Colon (tissue), 2 donors: Measurements from ENCODE around the gene ZNF14.
"Not testable (repeated sequence)": the region's sequence is repeated elsewhere in the genome, so short reads cannot be mapped to it uniquely, and the experiment has no call there.

ENCODE experiments used
- FAIRE-seq: peaks from 2 replicates; lab custom pipeline; 2012; peaks lifted over from hg19 to GRCh38; lab: Jason Lieb, UNC
- donor health status: control.
- donor health status: control.

The ZNF14 gene

DNA sequence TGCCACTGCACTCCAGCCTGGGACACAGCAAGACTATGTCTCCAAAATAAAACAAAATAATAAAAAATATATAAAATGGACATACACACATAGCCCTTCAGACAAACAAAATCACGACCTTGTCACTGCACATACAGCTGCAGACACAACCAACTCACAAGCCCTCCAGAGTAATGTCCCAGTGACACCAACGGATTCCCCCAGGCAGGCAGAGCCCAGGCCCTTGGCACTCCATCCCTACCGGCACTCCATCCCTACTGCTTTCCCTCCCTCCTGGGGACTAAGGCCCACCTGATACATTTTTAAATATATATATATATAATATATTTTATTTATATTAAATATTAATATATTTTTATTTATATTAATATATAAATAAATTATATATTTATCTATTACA lies 45.8 kb downstream of the ZNF14 start:
- no peak for FAIRE-seq

DNA sequence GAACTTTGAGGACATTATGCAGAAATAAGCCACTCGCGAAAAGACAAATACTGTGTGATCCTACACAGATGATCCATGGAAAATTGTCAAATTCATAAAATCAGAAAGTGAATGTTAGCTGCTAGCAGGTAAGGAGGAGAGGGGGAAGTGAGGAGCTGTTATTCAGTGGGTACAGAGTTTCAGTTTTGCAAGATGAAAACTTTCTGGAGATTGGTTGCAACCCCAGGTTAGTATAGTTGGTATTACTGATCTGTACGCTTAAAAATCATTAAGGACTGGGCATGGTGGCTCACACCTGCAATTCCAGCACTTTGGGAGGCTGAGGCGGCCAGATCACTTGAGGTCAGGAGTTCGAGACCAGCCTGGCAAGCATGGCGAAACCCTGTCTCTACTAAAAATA lies 46.3 kb downstream of the ZNF14 start:
- FAIRE-seq = no peak

DNA sequence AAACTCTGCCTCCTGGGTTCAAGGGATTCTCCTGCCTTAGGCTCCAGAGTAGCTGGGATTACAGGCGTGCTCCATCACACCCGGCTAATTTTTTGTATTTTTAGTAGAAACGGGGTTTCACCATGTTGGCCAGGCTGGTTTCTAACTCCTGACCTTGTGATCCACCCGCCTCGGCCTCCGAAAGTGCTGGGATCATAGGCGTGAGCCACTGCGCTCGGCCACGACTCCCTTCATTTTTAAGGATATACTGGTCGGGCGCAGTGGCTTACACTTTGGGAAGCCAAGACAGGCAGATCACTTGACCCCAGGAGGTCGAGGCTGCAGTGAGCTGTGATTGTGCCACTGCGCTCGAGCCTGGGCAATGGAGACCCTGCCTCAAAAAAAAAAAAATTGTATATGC lies 46.8 kb downstream of the ZNF14 start:
- not testable (repeated sequence) for FAIRE-seq

DNA sequence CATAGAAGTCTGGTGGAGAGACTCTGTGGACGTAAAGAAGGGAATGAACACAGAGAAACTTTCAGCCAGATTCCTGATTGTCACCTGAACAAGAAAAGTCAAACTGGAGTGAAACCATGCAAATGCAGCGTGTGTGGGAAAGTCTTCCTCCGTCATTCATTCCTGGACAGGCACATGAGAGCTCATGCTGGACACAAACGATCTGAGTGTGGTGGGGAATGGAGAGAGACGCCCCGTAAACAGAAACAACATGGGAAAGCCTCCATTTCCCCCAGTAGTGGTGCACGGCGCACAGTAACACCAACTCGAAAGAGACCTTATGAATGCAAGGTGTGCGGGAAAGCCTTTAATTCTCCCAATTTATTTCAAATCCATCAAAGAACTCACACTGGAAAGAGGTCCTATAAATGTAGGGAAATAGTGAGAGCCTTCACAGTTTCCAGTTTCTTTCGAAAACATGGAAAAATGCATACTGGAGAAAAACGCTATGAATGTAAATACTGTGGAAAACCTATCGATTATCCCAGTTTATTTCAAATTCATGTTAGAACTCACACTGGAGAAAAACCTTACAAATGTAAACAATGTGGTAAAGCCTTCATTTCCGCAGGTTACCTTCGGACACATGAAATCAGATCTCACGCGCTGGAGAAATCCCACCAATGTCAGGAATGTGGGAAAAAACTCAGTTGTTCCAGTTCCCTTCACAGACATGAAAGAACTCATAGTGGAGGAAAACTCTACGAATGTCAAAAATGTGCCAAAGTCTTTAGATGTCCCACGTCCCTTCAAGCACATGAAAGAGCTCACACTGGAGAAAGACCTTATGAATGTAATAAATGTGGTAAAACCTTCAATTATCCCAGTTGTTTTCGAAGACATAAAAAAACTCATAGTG lies 53.5 kb downstream of the ZNF14 start:
- FAIRE-seq = no peak

DNA sequence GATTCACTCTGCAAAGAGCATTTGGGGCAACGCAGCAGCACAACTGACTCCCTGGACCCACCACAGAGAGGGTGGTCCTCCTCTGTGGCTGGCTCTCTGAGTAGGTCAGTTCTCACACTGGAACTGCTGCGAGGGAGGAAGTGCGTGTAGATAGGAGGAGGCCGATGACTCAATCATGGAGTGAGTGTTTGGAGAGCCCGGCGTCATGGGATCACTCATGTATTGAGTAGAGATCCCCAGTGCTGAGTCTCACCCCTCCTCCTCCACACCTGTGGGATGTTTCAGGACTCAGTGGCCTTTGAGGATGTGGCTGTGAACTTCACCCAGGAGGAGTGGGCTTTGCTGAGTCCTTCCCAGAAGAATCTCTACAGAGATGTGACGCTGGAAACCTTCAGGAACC lies 55.3 kb downstream of the ZNF14 start:
- FAIRE-seq = no peak

DNA sequence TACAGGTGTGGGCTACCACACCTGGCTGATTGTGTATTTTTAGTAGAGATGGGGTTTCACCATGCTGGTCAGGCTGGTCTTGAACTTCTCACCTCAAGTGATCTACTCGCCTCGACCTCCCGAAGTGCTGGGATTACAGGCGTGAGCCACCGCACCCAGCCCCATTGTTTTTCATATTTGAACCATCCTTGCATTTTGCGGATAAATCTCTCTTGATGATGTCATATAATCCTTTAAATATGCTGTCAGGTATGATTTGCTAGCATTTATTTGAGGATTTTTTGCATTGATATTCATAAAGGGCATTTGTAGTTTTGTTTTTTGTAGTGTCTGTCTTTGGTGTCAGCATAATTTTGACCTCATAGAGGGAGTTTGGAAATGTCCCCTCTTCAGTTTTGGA lies 58.6 kb downstream of the ZNF14 start:
- no peak for FAIRE-seq

DNA sequence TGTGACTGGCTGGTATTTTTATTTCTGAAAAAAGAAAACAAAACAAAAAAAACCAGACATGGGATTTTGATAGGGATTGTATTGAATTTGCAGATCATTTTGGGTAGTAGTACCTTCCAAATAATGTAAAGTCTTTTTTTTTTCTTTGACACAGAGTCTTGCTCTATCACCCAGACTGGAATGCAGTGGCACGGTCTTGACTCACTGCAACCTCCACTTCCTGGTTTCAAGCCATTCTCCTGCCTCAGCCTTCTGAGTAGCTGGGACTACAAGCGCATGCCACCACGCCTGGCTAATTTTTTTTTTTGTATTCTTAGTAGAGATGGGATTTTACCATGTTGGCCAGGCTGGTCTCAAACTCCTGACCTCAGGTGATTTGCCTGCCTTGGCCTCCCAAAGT lies 60.1 kb downstream of the ZNF14 start:
- FAIRE-seq = no peak

DNA sequence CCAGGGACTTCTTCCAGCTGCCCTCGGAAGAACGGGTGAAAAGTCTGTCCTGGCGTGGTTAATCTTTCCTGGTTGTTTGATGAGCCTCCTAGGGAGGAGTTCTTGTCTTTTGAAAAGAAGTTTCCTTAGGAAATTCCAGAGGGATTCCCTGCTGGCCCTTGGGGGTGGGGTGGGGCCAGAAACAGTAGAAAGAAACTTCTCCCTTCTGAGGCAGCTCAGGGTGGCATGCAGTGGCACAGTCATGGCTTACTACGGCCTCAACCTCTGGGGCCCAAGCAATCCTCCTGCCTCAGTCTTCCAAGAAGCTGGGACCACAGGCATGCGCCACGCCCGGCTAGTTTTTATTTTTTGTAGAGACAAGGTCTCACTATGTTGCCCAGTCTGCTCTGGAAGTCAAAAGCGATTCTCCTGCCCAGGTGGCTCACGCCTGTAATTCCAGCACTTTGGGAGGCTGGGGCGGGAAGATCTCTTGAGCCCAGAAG lies 62.8 kb downstream of the ZNF14 start:
- no peak for FAIRE-seq

DNA sequence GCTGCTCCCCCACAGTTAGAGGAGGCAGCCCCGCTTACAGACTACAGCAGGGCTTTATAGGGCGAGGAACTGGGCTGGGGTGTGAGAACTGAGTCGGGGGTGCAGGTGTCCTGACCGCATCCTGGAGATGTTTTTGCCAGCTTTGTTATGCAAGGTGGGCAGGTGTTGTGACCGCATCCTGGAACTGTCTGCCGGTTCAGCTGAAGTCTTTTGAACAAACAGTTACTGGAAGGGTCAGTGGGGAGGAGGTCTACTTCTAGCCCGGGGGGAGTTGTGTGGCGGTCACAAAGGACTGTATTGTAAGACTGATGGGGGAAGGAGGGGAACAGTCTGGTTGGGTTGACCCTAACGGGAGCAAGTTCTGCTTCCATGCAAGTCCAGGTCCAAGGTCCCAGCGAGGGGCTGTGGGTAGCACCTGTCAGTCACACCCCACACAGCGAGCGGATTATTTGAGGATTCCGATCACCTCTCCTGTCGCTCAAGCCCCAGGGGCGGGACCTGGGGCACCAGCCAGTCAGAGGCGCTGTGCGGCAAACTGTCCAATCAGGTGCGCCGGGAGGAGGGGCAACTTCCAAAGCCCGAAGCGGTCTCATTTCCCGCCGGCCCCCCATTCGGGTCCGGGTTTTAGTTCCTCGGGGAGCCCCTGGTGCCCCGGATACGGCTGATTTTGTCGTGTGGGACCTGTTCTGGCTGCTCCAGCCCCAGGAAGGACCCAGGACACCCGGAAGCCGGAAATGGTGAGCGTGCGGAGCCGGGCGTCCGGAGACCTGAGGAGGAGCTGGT lies 64.5 kb downstream of the ZNF14 start, which contains the start of gene ZNF101:
Gene ZNF101, plus strand, starts transcription at position 610 of the 783 bp plus-strand sequence. Its CDS starts 125 bp downstream, at position 735.
- FAIRE-seq = no peak

DNA sequence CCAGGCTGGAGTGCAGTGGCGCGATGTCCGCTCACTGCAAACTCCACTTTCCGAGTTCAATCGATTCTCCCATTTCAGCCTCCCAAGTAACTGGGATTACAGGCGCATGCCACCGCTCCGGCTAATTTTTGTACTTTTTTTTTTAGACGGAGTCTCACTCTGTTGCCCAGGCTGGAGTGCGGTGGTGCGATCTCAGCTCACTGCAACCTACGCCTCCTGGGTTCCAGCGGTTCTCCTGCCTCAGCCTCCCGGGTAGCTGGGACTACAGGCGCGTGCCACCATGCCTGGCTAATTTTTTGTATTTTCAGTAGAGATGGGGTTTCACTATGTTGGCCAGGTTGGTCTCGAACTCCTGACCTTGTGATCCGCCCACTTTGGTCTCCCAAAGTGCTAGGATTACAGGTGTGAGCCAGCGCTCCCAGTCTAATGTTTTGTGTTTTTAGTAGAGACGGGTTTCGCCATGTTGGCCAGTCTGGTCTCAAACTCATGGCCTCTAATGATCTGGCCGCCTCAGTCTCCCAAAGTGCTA lies 67.4 kb downstream of the ZNF14 start:
- not testable (repeated sequence) for FAIRE-seq

DNA sequence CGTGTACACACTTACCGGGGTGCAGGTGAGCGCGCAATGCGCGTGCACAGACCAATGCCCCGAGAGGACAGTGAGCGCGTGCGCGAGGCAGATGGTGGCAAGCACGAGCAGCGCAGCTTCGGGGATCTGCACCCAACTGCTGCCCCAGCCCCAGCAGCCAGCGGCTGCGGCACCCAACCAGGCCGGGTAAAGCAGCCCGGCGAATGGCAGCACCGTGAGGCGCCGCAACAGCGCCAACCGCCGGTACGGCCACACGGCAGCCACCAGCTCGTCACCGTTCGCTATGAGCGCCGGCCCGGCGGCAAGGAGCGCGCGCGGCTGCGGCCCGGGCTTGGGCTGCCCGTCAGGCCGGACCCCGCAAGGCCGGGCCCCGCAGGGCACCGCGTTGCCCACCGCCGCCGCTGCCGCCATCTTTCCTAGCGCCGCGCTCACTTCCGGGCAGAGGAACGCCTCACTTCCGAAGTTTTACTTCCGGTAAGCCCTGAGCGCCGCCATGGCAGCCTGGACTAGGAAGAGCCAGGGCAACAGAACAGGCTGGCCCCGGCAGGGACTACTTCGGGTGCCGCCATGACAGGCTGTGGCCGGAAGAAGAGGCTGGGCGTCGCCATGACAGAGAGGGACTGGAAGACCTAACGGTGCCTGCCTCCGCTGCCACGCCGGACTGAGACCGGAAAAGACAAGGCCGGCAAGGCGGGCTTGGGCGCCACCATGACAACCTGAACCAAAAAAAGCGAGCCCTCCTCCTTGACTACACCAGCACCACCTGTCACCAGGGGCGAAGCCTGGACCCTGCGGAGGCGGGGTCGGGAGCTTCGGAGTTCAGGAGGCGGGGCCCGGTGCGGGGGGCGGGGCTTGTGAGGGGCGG lies 69.4 kb downstream of the ZNF14 start, which contains the start of gene ATP13A1:
Gene ATP13A1, minus strand, starts transcription at position 421 of the 865 bp plus-strand sequence. Its CDS starts 10 bp downstream, at position 411.
- FAIRE-seq = no peak

DNA sequence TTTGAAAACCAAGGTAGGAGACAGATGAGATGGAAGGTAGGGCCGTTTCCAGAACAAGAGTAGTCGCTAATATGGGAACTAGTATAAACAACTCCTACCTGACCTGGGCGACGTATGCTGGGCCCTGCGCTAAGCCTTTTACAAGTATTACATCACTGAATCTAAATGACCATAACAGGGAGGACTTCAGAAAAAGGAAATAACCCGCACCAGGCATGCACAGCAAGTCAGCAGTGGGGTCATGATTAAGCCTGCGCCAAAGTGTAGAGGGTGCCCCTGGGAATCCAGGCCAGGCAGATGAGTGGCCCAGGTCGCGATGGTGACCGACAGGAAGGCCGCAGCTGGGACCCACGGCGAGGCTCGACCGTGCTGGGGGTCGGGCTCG lies 70.0 kb downstream of the ZNF14 start:
- no peak for FAIRE-seq

DNA sequence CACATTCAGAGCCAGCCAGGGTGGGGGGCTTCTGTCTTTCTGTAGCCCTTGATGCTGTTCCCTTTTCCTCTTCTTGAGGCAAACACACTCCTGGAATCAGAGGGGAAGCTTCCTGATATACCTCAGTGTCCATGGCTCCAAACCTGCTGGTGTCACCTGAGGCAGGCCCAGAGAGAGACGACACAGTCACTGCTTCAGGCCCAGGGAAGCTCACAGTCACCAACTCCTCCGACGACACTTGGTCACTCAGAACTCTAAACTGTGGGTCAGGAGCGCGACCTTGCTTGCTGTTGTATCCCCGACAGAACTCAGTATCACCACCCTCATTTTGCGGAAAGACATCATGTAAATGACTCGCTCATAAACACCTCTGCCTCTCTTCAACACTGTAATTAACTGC lies 70.6 kb downstream of the ZNF14 start:
- FAIRE-seq = no peak

DNA sequence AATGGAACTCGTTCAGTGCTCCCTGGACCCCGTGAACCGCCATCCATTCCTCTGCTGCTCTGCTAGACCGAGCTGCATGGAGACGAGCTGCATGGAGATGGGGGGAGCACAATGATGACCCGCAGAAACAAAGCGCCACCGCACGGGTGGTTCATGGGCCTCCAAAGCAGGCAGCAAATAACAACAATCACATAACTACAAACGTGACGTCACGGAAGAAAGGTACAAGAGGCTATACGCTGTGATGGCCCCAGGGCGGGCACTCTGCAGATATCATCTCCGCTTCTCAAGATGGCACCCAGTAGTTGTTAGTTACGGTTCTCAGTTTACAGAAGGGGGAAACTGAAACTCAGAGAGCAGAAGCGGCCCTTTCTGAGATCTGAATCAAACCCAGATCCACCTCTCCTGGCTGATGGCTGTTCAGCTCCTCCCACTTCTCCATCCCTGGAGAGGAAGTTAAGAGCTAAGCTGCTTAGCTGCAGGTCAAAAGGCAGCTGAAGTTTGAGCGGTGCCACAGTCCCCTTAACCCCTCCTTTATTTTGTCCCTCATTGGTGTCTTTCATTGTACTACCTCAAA lies 71.1 kb downstream of the ZNF14 start:
- FAIRE-seq = no peak

DNA sequence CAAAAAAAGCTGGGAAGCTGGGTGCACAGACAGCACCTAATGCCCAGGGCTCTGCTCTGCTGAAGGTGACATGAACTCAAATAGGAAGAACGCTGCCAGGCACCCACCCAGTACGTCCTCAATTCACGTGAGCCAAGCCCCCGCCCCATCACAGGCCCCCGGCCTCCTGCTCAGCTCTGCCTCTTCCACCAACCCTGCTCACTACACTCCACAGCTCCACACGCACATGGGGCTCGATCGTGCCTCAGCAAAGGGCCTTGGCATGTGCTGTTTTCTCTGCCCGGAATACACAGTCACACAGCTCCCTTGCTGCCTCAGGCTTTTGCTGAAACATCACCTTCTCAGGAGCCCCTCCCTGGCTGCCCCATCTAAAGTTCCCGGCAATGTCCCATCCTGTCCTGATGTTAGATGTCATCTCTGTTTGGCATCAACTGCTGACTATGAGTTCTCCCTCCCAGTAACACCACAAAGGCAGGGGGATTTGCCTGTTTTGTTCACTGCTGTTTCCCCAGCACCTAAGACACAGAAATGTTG lies 71.7 kb downstream of the ZNF14 start:
- FAIRE-seq = no peak
